Measurements from ENCODE around the gene PMPCA. TPM values are rescaled to one million over a fixed set of nuclear protein-coding genes. Genes with fewer than 3 reads are reported as not detected.

Gene PMPCA
- total RNA-seq, 1 experiment from 2014 or later: 116 TPM

GRCh38 chr9:136419092-136419420, 8.6 kb downstream of the PMPCA start:
- CTCF ChIA-PET: no interaction called here

More at GRCh38 chr9:136419092-136419420, 8.6 kb downstream of the PMPCA start:
- H3K9ac ChIP-seq (ENCODE audit: low read length): no peak overlapping the region
- H3K9me3 ChIP-seq (ENCODE audit: control insufficient read depth in 1 of 2, insufficient read depth in 1 of 2, low read depth in 1 of 2, low read length in 2 of 2): no peaks in the 10 kb centered on the region
- no peak for TF ChIP-seq EZH2 (IDR thresholded peaks at IDR 0.05)
- TF ChIP-seq JUND (IDR thresholded peaks at IDR 0.05): no peak
- TF ChIP-seq EZH2phosphoT487 (IDR thresholded peaks at IDR 0.05; ENCODE audit: borderline replicate concordance): no peak
- TF ChIP-seq RAD21 (IDR thresholded peaks at IDR 0.05; ENCODE audit: low read depth): no peak
- TF ChIP-seq ZBTB33 (IDR thresholded peaks at IDR 0.05; ENCODE audit: extremely low read depth, insufficient replicate concordance, low read length): no peak
- no peak for TF ChIP-seq REST (IDR thresholded peaks at IDR 0.05; ENCODE audit: low read depth)
- no peak for TF ChIP-seq ZFX (IDR thresholded peaks at IDR 0.05)
- TF ChIP-seq ATF3 (IDR thresholded peaks at IDR 0.05): no peak
- TF ChIP-seq POLR2AphosphoS5 (IDR thresholded peaks at IDR 0.05; ENCODE audit: low read depth, low read length): no peak
- TF ChIP-seq ELF1 (IDR thresholded peaks at IDR 0.05; ENCODE audit: borderline replicate concordance, low read depth): no peak
- no peak for TF ChIP-seq CBX3 (IDR thresholded peaks at IDR 0.05; ENCODE audit: low read depth)
- no peak for TF ChIP-seq CEBPB (IDR thresholded peaks at IDR 0.05; ENCODE audit: low read depth)
- no peak for TF ChIP-seq YY1 (IDR thresholded peaks at IDR 0.05; ENCODE audit: extremely low read depth, insufficient replicate concordance, low read depth, low read length)
- TF ChIP-seq MAX (IDR thresholded peaks at IDR 0.05): no peak
- no peak for TF ChIP-seq CTCF (IDR thresholded peaks at IDR 0.05 in 2 of 3, conservative IDR thresholded peaks at IDR 0.05 in 1 of 3; ENCODE audit: borderline replicate concordance in 1 of 3, insufficient read depth in 1 of 3, low read depth in 2 of 3, low read length in 2 of 3)
- no peak for TF ChIP-seq FOSL1 (IDR thresholded peaks at IDR 0.05; ENCODE audit: low read depth)
- TF ChIP-seq EGR1 (IDR thresholded peaks at IDR 0.05; ENCODE audit: low read depth): no peak
- H3K27ac ChIP-seq (ENCODE audit: low read depth, low read length): no peak overlapping the region
- no peak overlapping the region for H3K4me2 ChIP-seq (ENCODE audit: low read length)
- no peaks in the 10 kb centered on the region for H3K27me3 ChIP-seq (ENCODE audit: insufficient read depth, low read length)
- intact Hi-C loops (cut with micrococcal nuclease): no loop called here
- peaks cover 53 to 77% of the 10 kb centered on the region in 2 experiments for H3K36me3 ChIP-seq (ENCODE audit: control insufficient read depth in 1 of 2, insufficient read depth in 2 of 2, low read length in 2 of 2)
- ChIA-PET POLR2A (no interaction called here), RAD21 (ENCODE audit: low non-redundant PET in 1 of 2, low total read pairs in 2 of 2, uncharacterized antibody in 2 of 2, unreplicated experiment in 2 of 2) (no interaction called here)
- no peak overlapping the region for H3K4me3 ChIP-seq (replicated peaks in 1 of 2; ENCODE audit: low read depth in 1 of 2, low read length in 2 of 2)
- no peaks in the 10 kb centered on the region for H3K4me1 ChIP-seq (ENCODE audit: control insufficient read depth in 1 of 2, insufficient read depth in 2 of 2, low read length in 2 of 2)
- H4K20me1 ChIP-seq (ENCODE audit: insufficient read depth): no peaks in the 10 kb centered on the region
- ATAC-seq (no peak), DNase-seq (ENCODE audit: low read depth, low spot score) (no peak)
- BruUV-seq (replicated peaks): no TSS peak
- H2AFZ ChIP-seq (ENCODE audit: low read depth, low read length, poor library complexity, severe bottlenecking): no peak overlapping the region
- no peaks in the 10 kb centered on the region for H3K9me2 ChIP-seq (ENCODE audit: insufficient read depth)
- peaks cover 29% of the 10 kb centered on the region for H3K79me2 ChIP-seq (ENCODE audit: insufficient read depth, low read length)
